Liver (tissue), 9 donors: ENCODE measurements around the gene ADTRP. TPM values are rescaled to one million over a fixed set of nuclear protein-coding genes. Genes with fewer than 3 reads are reported as not detected.

ENCODE experiments used
- DNase-seq: peaks from one replicate; pipeline ENCODE4 v3.0.0-alpha.2; 2017; ENCODE audit warnings: low spot score
- H3K27ac ChIP-seq, 2 donors: one replicate each; pipeline ENCODE4 v1.7.0; 2013; ENCODE audit warnings: inconsistent platforms in 2 of 2, low read length in 2 of 2, control low read depth in 1 of 2, low read depth in 1 of 2, mild to moderate bottlenecking in 1 of 2
- H3K27me3 ChIP-seq, 4 donors: one replicate each; pipeline versions ENCODE4 v1.6.1 to v1.7.0; 2013; ENCODE audit warnings: low read length in 3 of 4, inconsistent platforms in 1 of 4, mild to moderate bottlenecking in 1 of 4, moderate library complexity in 1 of 4; ENCODE audit not compliant: control insufficient read depth in 4 of 4, insufficient read depth in 4 of 4
- H3K36me3 ChIP-seq, 4 donors: one replicate each; pipeline versions ENCODE4 v1.6.1 to v1.7.0; 2013; ENCODE audit warnings: low read length in 3 of 4, mild to moderate bottlenecking in 3 of 4, low read depth in 1 of 4, moderate library complexity in 1 of 4; ENCODE audit not compliant: control insufficient read depth in 4 of 4, insufficient read depth in 3 of 4
- H3K4me1 ChIP-seq, 4 donors: one replicate each; pipeline versions ENCODE4 v1.6.1 to v1.7.0; 2013; ENCODE audit warnings: low read length in 3 of 4, mild to moderate bottlenecking in 3 of 4, moderate library complexity in 1 of 4; ENCODE audit not compliant: control insufficient read depth in 4 of 4, insufficient read depth in 4 of 4
- H3K4me3 ChIP-seq, 3 donors: one replicate each; pipeline versions ENCODE4 v1.6.1 to v1.7.0; 2013; ENCODE audit warnings: low read length in 3 of 3, control low read depth in 1 of 3, low read depth in 1 of 3, mild to moderate bottlenecking in 1 of 3
- H3K9ac ChIP-seq, 2 donors: one replicate each; pipeline ENCODE4 v1.7.0; 2013; ENCODE audit warnings: low read length in 2 of 2, mild to moderate bottlenecking in 2 of 2, moderate library complexity in 2 of 2, control low read depth in 1 of 2, low read depth in 1 of 2
- H3K9me3 ChIP-seq, 4 donors: one replicate each; pipeline versions ENCODE4 v1.6.1 to v1.7.0; 2013; ENCODE audit warnings: low read length in 3 of 4; ENCODE audit not compliant: control insufficient read depth in 4 of 4
- ATF3 ChIP-seq: IDR thresholded peaks from 2 replicates; pipeline ENCODE4 v1.6.1; 2016; ENCODE audit warnings: antibody characterized with exemption
- EGR1 ChIP-seq, 2 donors: IDR thresholded peaks; 2 replicates each; pipeline ENCODE4 v1.6.1; 2016 to 2018; ENCODE audit warnings: antibody characterized with exemption in 2 of 2, low read depth in 2 of 2
- FOXA2 ChIP-seq: IDR thresholded peaks from 2 replicates; pipeline ENCODE4 v1.6.1; 2016; ENCODE audit warnings: antibody characterized with exemption
- GABPA ChIP-seq, 2 donors: IDR thresholded peaks in 1 of 2; conservative IDR thresholded peaks in 1 of 2; 2 replicates each; pipeline ENCODE4 v1.6.1; 2016; ENCODE audit warnings: antibody characterized with exemption in 2 of 2, mild to moderate bottlenecking in 1 of 2, moderate library complexity in 1 of 2
- HNF4G ChIP-seq: IDR thresholded peaks from 2 replicates; pipeline ENCODE4 v1.6.1; 2016; ENCODE audit warnings: antibody characterized with exemption
- JUND ChIP-seq, 2 donors: IDR thresholded peaks; 2 replicates each; pipeline ENCODE4 v1.6.1; 2016; ENCODE audit warnings: antibody characterized with exemption in 2 of 2
- MAX ChIP-seq: IDR thresholded peaks from 2 replicates; pipeline ENCODE4 v1.6.1; 2016; ENCODE audit warnings: antibody characterized with exemption
- NR2F2 ChIP-seq: IDR thresholded peaks from 2 replicates; pipeline ENCODE4 v1.6.1; 2016; ENCODE audit warnings: antibody characterized with exemption
- RAD21 ChIP-seq, 2 donors: IDR thresholded peaks; 2 replicates each; pipeline ENCODE4 v1.6.1; 2016; ENCODE audit warnings: antibody characterized with exemption in 2 of 2, mild to moderate bottlenecking in 2 of 2
- REST ChIP-seq: IDR thresholded peaks from 2 replicates; pipeline ENCODE4 v1.6.1; 2016; ENCODE audit warnings: antibody characterized with exemption, mild to moderate bottlenecking
- RXRA ChIP-seq, 2 donors: IDR thresholded peaks; 2 replicates each; pipeline ENCODE4 v1.6.1; 2017 to 2018; ENCODE audit warnings: antibody characterized with exemption in 2 of 2, mild to moderate bottlenecking in 1 of 2
- SP1 ChIP-seq: IDR thresholded peaks from 2 replicates; pipeline ENCODE4 v1.6.1; 2018; ENCODE audit warnings: antibody characterized with exemption, mild to moderate bottlenecking
- TAF1 ChIP-seq: conservative IDR thresholded peaks from 2 replicates; pipeline ENCODE4 v1.6.1; 2016; ENCODE audit warnings: antibody characterized with exemption, mild to moderate bottlenecking
- ZBTB33 ChIP-seq: IDR thresholded peaks from 2 replicates; pipeline ENCODE4 v1.6.1; 2016; ENCODE audit warnings: antibody characterized with exemption
- WGBS: extraction: QIAGEN DNeasy Blood & Tissue Kit; methylation state at CpG from one replicate; pipeline ENCODE4 v1.1.7; 2013; 5-methylcytosine and 5-hydroxymethylcytosine counted together
- polyA plus RNA-seq, 2 donors: library from polyadenylated mRNA; stranded (reverse) in 1 of 2; unstranded in 1 of 2; fragments of 200-250 nt in 1 of 2; fragments of >200 nt in 1 of 2; fragmentation: Nextera tagmentation in 1 of 2; extraction: Ambion mirVana in 1 of 2; gene quantifications; one replicate each; pipeline versions ENCODE4 v1.2.1 to v1.2.3, GENCODE V29; 2013 to 2015
- total RNA-seq, 2 donors: library from RNA; depleted of rRNA; stranded (reverse); fragments of >200 nt; gene quantifications; one replicate each; pipeline ENCODE4 v1.2.3, GENCODE V29; 2014
- donor health status: healthy.
- donor health status: healthy.
- donor health status: healthy.
- donor health status: healthy.
- donor health status: healthy.

Gene ADTRP
- total and polyA plus RNA-seq, 4 donors = 0.21 to 2.0 (median 0.50) TPM; not detected in 1

GRCh38 chr6:11710311-11710761 lies 68.3 kb downstream of the ADTRP start:
- DNase-seq = no peak
- no peaks in the 10 kb centered on the region for H3K4me1 ChIP-seq
- H3K27ac ChIP-seq = no peak overlapping the region

GRCh38 chr6:11706171-11706570 lies 72.4 kb downstream of the ADTRP start:
- Histone ChIP-seq H3K4me1 (no peaks in the 10 kb centered on the region), H3K27me3 (no peaks in the 10 kb centered on the region), H3K9ac (no peak overlapping the region), H3K4me3 (no peak overlapping the region), H3K9me3 (no peaks in the 10 kb centered on the region), H3K36me3 (no peaks in the 10 kb centered on the region), H3K27ac (no peak overlapping the region)
- DNase-seq = no peak
- 93% methylated on average over 4 of the region's 4 CpGs for WGBS
- TF ChIP-seq RAD21 (IDR thresholded peaks at IDR 0.05) (no peak), MAX (no peak), NR2F2 (no peak), FOXA2 (no peak), RXRA (IDR thresholded peaks at IDR 0.05) (no peak), ATF3 (no peak), REST (no peak), HNF4G (no peak), TAF1 (no peak)

More at GRCh38 chr6:11710311-11710761, 68.3 kb downstream of the ADTRP start:
- TF ChIP-seq EGR1 (IDR thresholded peaks at IDR 0.05; ENCODE audit: low read depth in 2 of 2) = no peak
- TF ChIP-seq FOXA2 = no peak
- no peak for TF ChIP-seq ZBTB33
- no peak for TF ChIP-seq MAX
- no peak for TF ChIP-seq TAF1
- no peak for TF ChIP-seq GABPA (IDR thresholded peaks at IDR 0.05 in 1 of 2, conservative IDR thresholded peaks at IDR 0.05 in 1 of 2)
- TF ChIP-seq REST = no peak
- TF ChIP-seq JUND (IDR thresholded peaks at IDR 0.05) = no peak
- TF ChIP-seq HNF4G = no peak
- no peak for TF ChIP-seq ATF3
- no peak for TF ChIP-seq NR2F2
- TF ChIP-seq SP1 = no peak
- TF ChIP-seq RXRA (IDR thresholded peaks at IDR 0.05) = no peak
- no peak for TF ChIP-seq RAD21 (IDR thresholded peaks at IDR 0.05)
- Histone ChIP-seq H3K27me3 (no peaks in the 10 kb centered on the region), H3K36me3 (no peaks in the 10 kb centered on the region), H3K9me3 (no peaks in the 10 kb centered on the region), H3K9ac (no peak overlapping the region), H3K4me3 (no peak overlapping the region)
- 81% methylated on average over 9 of the region's 9 CpGs for WGBS
